Calu3 (cell line): ENCODE data around the gene PPIF. TPM values are rescaled to one million over a fixed set of nuclear protein-coding genes. Genes with fewer than 3 reads are reported as not detected.
A peak's percentile ranks its signal among the peaks of the same experiment; 100 is the strongest.

Experiments
- BruUV-seq: library from RNA; stranded (reverse); fragments of 400-500 nt; replicated peaks from 2 replicates; lab custom pipeline; 2021; lab: Mats Ljungman, UMichigan
- CTCF ChIA-PET: fragments of 300-600 bp; sonication (Branson Sonifier 250); formaldehyde crosslinking; loops from one replicate; lab custom pipeline; 2022; ENCODE audit warnings: antibody characterized with exemption; lab: Charles Lee
- DNase-seq: peaks from one replicate; pipeline ENCODE4 v3.0.0; 2022
- H3K27ac Mint-ChIP-seq: one replicate; pipeline ENCODE4 v1.8.0; 2022; ENCODE audit warnings: mixed read lengths; ENCODE audit not compliant: unreplicated experiment
- H3K27me3 Mint-ChIP-seq: one replicate; pipeline ENCODE4 v1.8.0; 2022; ENCODE audit warnings: mixed read lengths; ENCODE audit not compliant: unreplicated experiment
- H3K36me3 Mint-ChIP-seq: one replicate; pipeline ENCODE4 v1.8.0; 2022; ENCODE audit warnings: mild to moderate bottlenecking, moderate library complexity, mixed read lengths; ENCODE audit not compliant: insufficient read depth, unreplicated experiment
- H3K4me1 Mint-ChIP-seq: one replicate; pipeline ENCODE4 v1.8.0; 2022; ENCODE audit warnings: mild to moderate bottlenecking, low read depth, mixed read lengths; ENCODE audit not compliant: unreplicated experiment
- H3K4me3 Mint-ChIP-seq: one replicate; pipeline ENCODE4 v1.8.0; 2022; ENCODE audit warnings: mild to moderate bottlenecking, low read depth, moderate library complexity, mixed read lengths; ENCODE audit not compliant: unreplicated experiment
- H3K9me3 Mint-ChIP-seq: one replicate; pipeline ENCODE4 v1.8.0; 2022; ENCODE audit warnings: low read depth, mixed read lengths; ENCODE audit not compliant: unreplicated experiment
- intact Hi-C: fragments of 100-400 bp; cut with micrococcal nuclease; formaldehyde crosslinking; loops from one replicate; pipeline ENCODE4 v1.10.0; 2022; ENCODE audit not compliant: unreplicated experiment
- total RNA-seq: library from RNA; stranded (reverse); gene quantifications from 2 replicates; pipeline ENCODE4 v1.2.3, GENCODE V29; 2022
- TF ChIP-seq, protein P1 (sequence below): fragments of 200-600 bp; IDR thresholded peaks from one replicate; pipeline ENCODE4 v1.8.0; 2022; ENCODE audit warnings: antibody characterized with exemption; ENCODE audit not compliant: unreplicated experiment

The PPIF gene
- total RNA-seq, 1 experiment from 2014 or later: 77.2 TPM

- DNase-seq: no peak
- BruUV-seq: no TSS peak
- no peaks in the 10 kb centered on the region for H3K9me3 Mint-ChIP-seq
- H3K27me3 Mint-ChIP-seq: peaks cover 8% of the 10 kb centered on the region
- TF ChIP-seq, protein P1, sequence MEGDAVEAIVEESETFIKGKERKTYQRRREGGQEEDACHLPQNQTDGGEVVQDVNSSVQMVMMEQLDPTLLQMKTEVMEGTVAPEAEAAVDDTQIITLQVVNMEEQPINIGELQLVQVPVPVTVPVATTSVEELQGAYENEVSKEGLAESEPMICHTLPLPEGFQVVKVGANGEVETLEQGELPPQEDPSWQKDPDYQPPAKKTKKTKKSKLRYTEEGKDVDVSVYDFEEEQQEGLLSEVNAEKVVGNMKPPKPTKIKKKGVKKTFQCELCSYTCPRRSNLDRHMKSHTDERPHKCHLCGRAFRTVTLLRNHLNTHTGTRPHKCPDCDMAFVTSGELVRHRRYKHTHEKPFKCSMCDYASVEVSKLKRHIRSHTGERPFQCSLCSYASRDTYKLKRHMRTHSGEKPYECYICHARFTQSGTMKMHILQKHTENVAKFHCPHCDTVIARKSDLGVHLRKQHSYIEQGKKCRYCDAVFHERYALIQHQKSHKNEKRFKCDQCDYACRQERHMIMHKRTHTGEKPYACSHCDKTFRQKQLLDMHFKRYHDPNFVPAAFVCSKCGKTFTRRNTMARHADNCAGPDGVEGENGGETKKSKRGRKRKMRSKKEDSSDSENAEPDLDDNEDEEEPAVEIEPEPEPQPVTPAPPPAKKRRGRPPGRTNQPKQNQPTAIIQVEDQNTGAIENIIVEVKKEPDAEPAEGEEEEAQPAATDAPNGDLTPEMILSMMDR: no peak
- H3K36me3 Mint-ChIP-seq: no peaks in the 10 kb centered on the region
- CTCF ChIA-PET: interaction anchor here (0.8 kb wide), 1 partner anchor 13 kb away, joined by 3 read pairs; no protein-coding TSS in a partner anchor
- no peak overlapping the region for H3K4me3 Mint-ChIP-seq
- no peaks in the 10 kb centered on the region for H3K4me1 Mint-ChIP-seq
- intact Hi-C loops: no loop called here
- no peak overlapping the region for H3K27ac Mint-ChIP-seq
Observed at GRCh38 chr10:79379512-79380124, 32.3 kb downstream of the PPIF start.

GRCh38 chr10:79380125-79380945 lies 33.1 kb downstream of the PPIF start:
- intact Hi-C loops: no loop called here
- no peak overlapping the region for H3K27ac Mint-ChIP-seq
- H3K36me3 Mint-ChIP-seq: no peaks in the 10 kb centered on the region
- no TSS peak for BruUV-seq
- H3K9me3 Mint-ChIP-seq: no peaks in the 10 kb centered on the region
- CTCF ChIA-PET: interaction anchor here (0.6 to 0.8 kb wide), 2 partner anchors 13 to 14 kb away, joined by 3 to 6 read pairs; no protein-coding TSS in a partner anchor
- TF ChIP-seq, protein P1: no peak
- no peaks in the 10 kb centered on the region for H3K4me1 Mint-ChIP-seq
- H3K27me3 Mint-ChIP-seq: peaks cover 8% of the 10 kb centered on the region
- no peak for DNase-seq
- H3K4me3 Mint-ChIP-seq: no peak overlapping the region

GRCh38 chr10:79380946-79381721 lies 33.9 kb downstream of the PPIF start:
- TF ChIP-seq, protein P1: no peak
- Mint-ChIP-seq H3K4me3 (no peak overlapping the region), H3K4me1 (no peaks in the 10 kb centered on the region), H3K27me3 (peaks cover 8% of the 10 kb centered on the region), H3K36me3 (no peaks in the 10 kb centered on the region), H3K9me3 (no peaks in the 10 kb centered on the region), H3K27ac (no peak overlapping the region)
- intact Hi-C loops: no loop called here
- CTCF ChIA-PET: interaction anchor here (0.6 kb wide), 1 partner anchor 13 kb away, joined by 6 read pairs; no protein-coding TSS in a partner anchor
- BruUV-seq: no TSS peak
- no peak for DNase-seq

- Mint-ChIP-seq H3K27me3 (peaks cover 8% of the 10 kb centered on the region), H3K9me3 (no peaks in the 10 kb centered on the region), H3K4me3 (no peak overlapping the region), H3K27ac (no peak overlapping the region), H3K4me1 (no peaks in the 10 kb centered on the region), H3K36me3 (no peaks in the 10 kb centered on the region)
- TF ChIP-seq, protein P1: no peak
- DNase-seq: peak; percentile 51
- intact Hi-C loops: no loop called here
- CTCF ChIA-PET: no interaction called here
- BruUV-seq: no TSS peak
Observed at GRCh38 chr10:79381804-79382221, 34.5 kb downstream of the PPIF start.
